Endothelial cell of umbilical vein (primary cell): ENCODE results near the gene LRRC31. TPM values are rescaled to one million over a fixed set of nuclear protein-coding genes. Genes with fewer than 3 reads are reported as not detected.

Experiments used
- BruUV-seq: library from RNA; stranded (reverse); fragments of 400-500 nt; replicated peaks from 2 replicates; lab custom pipeline; 2021; lab: Mats Ljungman, UMichigan
- CTCF ChIA-PET: fragments of 300-600, 350-600 bp; sonication (Branson Sonifier 250); formaldehyde crosslinking; loops from one replicate; lab custom pipeline; 2021; ENCODE audit warnings: antibody characterized with exemption, inconsistent platforms; lab: Charles Lee
- POLR2A ChIA-PET: fragments of 300-600, 350-600 bp; sonication (Branson Sonifier 250); formaldehyde crosslinking; loops from one replicate; lab custom pipeline; 2021; ENCODE audit warnings: antibody characterized with exemption, inconsistent platforms; lab: Charles Lee
- DNase-seq: peaks from one replicate; pipeline ENCODE4 v3.0.0-alpha.2; 2011; ENCODE audit warnings: low read depth, low spot score
- FAIRE-seq: peaks from 2 replicates; lab custom pipeline; 2011; peaks lifted over from hg19 to GRCh38; lab: Jason Lieb, UNC
- H2AFZ ChIP-seq: 2 replicates; pipeline ENCODE4 v1.6.0; 2012; ENCODE audit warnings: low read depth, low read length, control low read depth, inconsistent platforms
- H3K27ac ChIP-seq: 2 replicates; pipeline ENCODE4 v1.5.1; 2011; ENCODE audit warnings: low read depth, mild to moderate bottlenecking, control low read depth, low read length, moderate library complexity; ENCODE audit not compliant: insufficient read depth
- H3K27me3 ChIP-seq, 2 experiments: 2 replicates each; pipeline versions ENCODE4 v1.6.0 to v1.6.1; 2011; ENCODE audit warnings: low read length in 2 of 2, mixed read lengths in 1 of 2; ENCODE audit not compliant: control insufficient read depth in 2 of 2, insufficient read depth in 2 of 2
- H3K36me3 ChIP-seq, 2 experiments: 2 replicates in 1 of 2; 3 replicates in 1 of 2; pipeline ENCODE4 v1.5.1; 2011; ENCODE audit warnings: low read length in 2 of 2, mild to moderate bottlenecking in 1 of 2, moderate library complexity in 1 of 2; ENCODE audit not compliant: control insufficient read depth in 2 of 2, insufficient read depth in 2 of 2; ENCODE audit errors: extremely low read depth in 1 of 2
- H3K4me1 ChIP-seq: 3 replicates; pipeline ENCODE4 v1.5.1; 2011; ENCODE audit warnings: mild to moderate bottlenecking, low read length; ENCODE audit not compliant: control insufficient read depth, insufficient read depth; ENCODE audit errors: extremely low read depth
- H3K4me2 ChIP-seq: 2 replicates; pipeline ENCODE4 v1.6.1; 2011; ENCODE audit warnings: low read length, control low read depth, mixed read lengths; ENCODE audit not compliant: insufficient read depth
- H3K4me3 ChIP-seq, 3 experiments: fragments of 200-600 bp in 1 of 3; sonication (generic), shearing (Covaris generic) in 1 of 3; replicated peaks in 1 of 3; 2 replicates each; pipeline ENCODE4 v1.5.1; 2011 to 2016; ENCODE audit warnings: control low read depth in 3 of 3, low read length in 3 of 3, mild to moderate bottlenecking in 2 of 3, inconsistent platforms in 1 of 3, low read depth in 1 of 3, moderate library complexity in 1 of 3; ENCODE audit not compliant: insufficient read depth in 1 of 3
- H3K79me2 ChIP-seq: 2 replicates; pipeline ENCODE4 v1.6.0; 2012; ENCODE audit warnings: low read length, inconsistent platforms; ENCODE audit not compliant: control insufficient read depth, insufficient read depth
- H3K9ac ChIP-seq: replicated peaks from 2 replicates; pipeline ENCODE3; 2011; ENCODE audit warnings: low read length, control low read depth; ENCODE audit not compliant: insufficient read depth; ENCODE audit errors: extremely low read depth
- H3K9me1 ChIP-seq: replicated peaks from 3 replicates; pipeline ENCODE4 v1.6.0; 2011; ENCODE audit warnings: mild to moderate bottlenecking, low read length; ENCODE audit not compliant: control insufficient read depth, insufficient read depth; ENCODE audit errors: extremely low read depth
- H3K9me3 ChIP-seq: replicated peaks from 2 replicates; pipeline ENCODE4 v1.5.1; 2012; ENCODE audit warnings: low read length, inconsistent platforms; ENCODE audit not compliant: control insufficient read depth, insufficient read depth
- H4K20me1 ChIP-seq: replicated peaks from 2 replicates; pipeline ENCODE3; 2011; ENCODE audit warnings: mild to moderate bottlenecking, low read length; ENCODE audit not compliant: control insufficient read depth, insufficient read depth; ENCODE audit errors: extremely low read depth
- CTCF ChIP-seq, 2 donors: IDR thresholded peaks; 1 replicate in 1 of 2; 2 replicates in 1 of 2; pipeline ENCODE4 v1.5.1; 2011; ENCODE audit warnings: low read length in 2 of 2, mild to moderate bottlenecking in 2 of 2, moderate library complexity in 2 of 2, control low read depth in 1 of 2, inconsistent platforms in 1 of 2, low read depth in 1 of 2; ENCODE audit not compliant: insufficient read depth in 1 of 2; ENCODE audit errors: extremely low read depth in 1 of 2
- EZH2 ChIP-seq: IDR thresholded peaks from 2 replicates; pipeline ENCODE4 v1.6.1; 2012; ENCODE audit warnings: borderline replicate concordance, low read depth, mild to moderate bottlenecking, moderate library complexity, low read length, inconsistent platforms; ENCODE audit not compliant: severe bottlenecking
- FOS ChIP-seq: IDR thresholded peaks from 2 replicates; pipeline ENCODE4 v1.6.1; 2011; ENCODE audit warnings: mild to moderate bottlenecking, low read length, moderate library complexity, borderline replicate concordance; ENCODE audit not compliant: insufficient read depth
- GATA2 ChIP-seq: IDR thresholded peaks from 2 replicates; pipeline ENCODE4 v1.7.0; 2011; ENCODE audit warnings: low read depth, mild to moderate bottlenecking, moderate library complexity, mixed read lengths, low read length; ENCODE audit not compliant: insufficient read length, insufficient read depth
- JUN ChIP-seq: IDR thresholded peaks from 2 replicates; pipeline ENCODE4 v1.6.1; 2011; ENCODE audit warnings: borderline replicate concordance, low read depth; ENCODE audit not compliant: insufficient read length, insufficient read depth
- MYC ChIP-seq: IDR thresholded peaks from one replicate; pipeline ENCODE4 v1.6.1; 2011; ENCODE audit warnings: mild to moderate bottlenecking, low read depth, low read length
- POLR2A ChIP-seq: IDR thresholded peaks from 2 replicates; pipeline ENCODE4 v1.6.1; 2012; ENCODE audit warnings: low read depth, mild to moderate bottlenecking, control low read depth, low read length
- POLR2AphosphoS5 ChIP-seq: IDR thresholded peaks from 2 replicates; pipeline ENCODE4 v1.6.1; 2012; ENCODE audit warnings: low read depth, mild to moderate bottlenecking, control low read depth, low read length, moderate library complexity; ENCODE audit not compliant: insufficient read depth
- dilution Hi-C: fragments of 300-500 bp; cut with MboI; formaldehyde crosslinking; loops from one replicate; pipeline ENCODE4 v1.15.0; 2019; ENCODE audit warnings: low sequenced_read_pairs; ENCODE audit not compliant: extremely low pct_ligation_motif_present
- intact Hi-C: fragments of 100-400 bp; cut with micrococcal nuclease; formaldehyde crosslinking; loops from one replicate; pipeline ENCODE4 v1.10.0; 2022
- polyA plus RNA-seq, 4 experiments: library from polyadenylated mRNA; depleted of rRNA in 3 of 4; stranded (reverse) in 3 of 4; unstranded in 1 of 4; fragments of >200 nt; gene quantifications; 2 replicates each; pipeline versions ENCODE4 v1.2.1 to v1.2.3, GENCODE V29; 2011 to 2012; ENCODE audit warnings: missing spikeins in 1 of 4
- total RNA-seq: library from RNA; stranded (reverse); gene quantifications from 2 replicates; pipeline ENCODE4 v1.2.3, GENCODE V29; 2021
- TF ChIP-seq, protein P1 (sequence below): IDR thresholded peaks from 2 replicates; pipeline ENCODE4 v1.6.1; 2011; ENCODE audit not compliant: insufficient read depth, insufficient read length

The LRRC31 gene
- total and polyA plus RNA-seq, 2 donors (not counting 3 experiments of a cell fraction or from before 2014, with no cell fraction given) = not detected

GRCh38 chr3:169825316-169825715 lies 44.4 kb downstream of the LRRC31 start:
- H3K27ac ChIP-seq = no peak overlapping the region
- H2AFZ ChIP-seq = no peak overlapping the region
- intact Hi-C loops = no loop called here
- no peaks in the 10 kb centered on the region for H4K20me1 ChIP-seq
- no peak overlapping the region for H3K4me3 ChIP-seq
- CTCF ChIA-PET = interaction anchor here (0.7 to 1.3 kb wide), 2 partner anchors 14 to 15 kb away, joined by 3 read pairs; no protein-coding TSS in a partner anchor
- POLR2A ChIA-PET = no interaction called here
- dilution Hi-C loops = no loop called here
- H3K9me1 ChIP-seq = no peaks in the 10 kb centered on the region
- no peak overlapping the region for H3K9ac ChIP-seq
- H3K4me1 ChIP-seq = peaks cover 10% of the 10 kb centered on the region
- DNase-seq (no peak), FAIRE-seq (no peak)
- H3K27me3 ChIP-seq = peaks cover 0 to 2% of the 10 kb centered on the region in 2 experiments
- BruUV-seq = no TSS peak
- TF ChIP-seq JUN = no peak
- TF ChIP-seq EZH2 = no peak
- no peak for TF ChIP-seq CTCF (IDR thresholded peaks at IDR 0.05; ENCODE audit: extremely low read depth in 1 of 2, insufficient read depth in 1 of 2, low read depth in 1 of 2, low read length in 2 of 2)
- H3K4me2 ChIP-seq = no peak overlapping the region
- no peaks in the 10 kb centered on the region for H3K36me3 ChIP-seq
- H3K79me2 ChIP-seq = no peaks in the 10 kb centered on the region
- H3K9me3 ChIP-seq = no peaks in the 10 kb centered on the region

- Histone ChIP-seq H3K27ac (no peak overlapping the region), H3K36me3 (no peaks in the 10 kb centered on the region), H3K4me2 (no peak overlapping the region), H3K9me1 (no peaks in the 10 kb centered on the region), H3K4me3 (no peak overlapping the region), H3K4me1 (no peaks in the 10 kb centered on the region), H3K9ac (no peak overlapping the region), H3K27me3 (peaks cover 3 to 6% of the 10 kb centered on the region in 2 experiments), H3K9me3 (no peaks in the 10 kb centered on the region), H3K79me2 (no peaks in the 10 kb centered on the region), H4K20me1 (no peaks in the 10 kb centered on the region), H2AFZ (no peak overlapping the region)
- DNase-seq (no peak), FAIRE-seq (no peak)
- BruUV-seq = no TSS peak
- CTCF ChIA-PET = no interaction called here
- POLR2A ChIA-PET = no interaction called here
- TF ChIP-seq MYC (no peak), POLR2AphosphoS5 (no peak), POLR2A (no peak), JUN (no peak), EZH2 (no peak), GATA2 (no peak), FOS (no peak), CTCF (IDR thresholded peaks at IDR 0.05; ENCODE audit: extremely low read depth in 1 of 2, insufficient read depth in 1 of 2, low read depth in 1 of 2, low read length in 2 of 2) (no peak)
- TF ChIP-seq, protein P1, sequence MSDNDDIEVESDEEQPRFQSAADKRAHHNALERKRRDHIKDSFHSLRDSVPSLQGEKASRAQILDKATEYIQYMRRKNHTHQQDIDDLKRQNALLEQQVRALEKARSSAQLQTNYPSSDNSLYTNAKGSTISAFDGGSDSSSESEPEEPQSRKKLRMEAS = no peak
- dilution Hi-C loops = no loop called here
- intact Hi-C loops = no loop called here
Measured at GRCh38 chr3:169822983-169823382, 46.8 kb downstream of the LRRC31 start.
